ENCODE results near the gene PTPRC. TPM values are rescaled to one million over a fixed set of nuclear protein-coding genes. Genes with fewer than 3 reads are reported as not detected.

The PTPRC gene
- total RNA-seq, 1 experiment from 2014 or later = 1.4 TPM

DNA sequence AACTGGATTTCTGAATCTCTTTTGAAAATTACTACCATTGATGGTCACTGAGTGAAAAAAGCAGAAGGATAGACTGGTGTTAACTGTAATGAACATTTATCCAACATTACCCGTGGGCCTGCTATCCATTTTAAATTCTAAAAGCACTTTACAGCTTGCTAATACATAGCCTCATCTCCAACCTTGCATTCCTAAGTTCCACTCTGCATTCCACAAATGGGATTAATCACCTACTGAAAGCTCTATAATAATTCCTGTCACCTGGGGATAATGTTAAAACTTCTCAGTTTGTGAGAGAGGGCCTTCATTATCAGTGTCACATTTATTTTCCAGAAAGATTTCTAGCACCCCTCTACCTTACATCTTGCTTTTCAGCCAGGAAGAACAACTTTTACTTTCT, 38.2 kb downstream of the PTPRC start:
- BruUV-seq (replicated peaks) = no TSS peak
- Histone ChIP-seq H3K4me1 (ENCODE audit: control insufficient read depth, insufficient read depth, low read length) (peaks cover 13% of the 10 kb centered on the region), H3K4me3 (ENCODE audit: low read depth in 2 of 2, low read length in 2 of 2) (no peak overlapping the region), H3K9me3 (ENCODE audit: control insufficient read depth, insufficient read depth, low read depth, low read length) (no peaks in the 10 kb centered on the region), H3K27me3 (ENCODE audit: control insufficient read depth, insufficient read depth, low read length) (no peaks in the 10 kb centered on the region), H3K27ac (ENCODE audit: low read length) (peak overlapping the region; percentile 39; the same call in 1 of the 2 replicates), H3K36me3 (ENCODE audit: control insufficient read depth, insufficient read depth, low read length) (no peaks in the 10 kb centered on the region)
- ChIA-PET POLR2A (no interaction called here), CTCF (no interaction called here)
- intact Hi-C loops (cut with micrococcal nuclease; ENCODE audit: unreplicated experiment) (no loop called here), in situ Hi-C loops (cut with HindIII; ENCODE audit: low pct_unique_long_range_greater_than_20kb, low sequenced_read_pairs) (no loop called here)
- TF ChIP-seq SIN3A (IDR thresholded peaks at IDR 0.05; ENCODE audit: borderline replicate concordance, insufficient read depth, low read depth, low read length) = no peak
- TF ChIP-seq POLR2AphosphoS5 (IDR thresholded peaks at IDR 0.05; ENCODE audit: low read depth, low read length) = no peak
- TF ChIP-seq, protein P1, sequence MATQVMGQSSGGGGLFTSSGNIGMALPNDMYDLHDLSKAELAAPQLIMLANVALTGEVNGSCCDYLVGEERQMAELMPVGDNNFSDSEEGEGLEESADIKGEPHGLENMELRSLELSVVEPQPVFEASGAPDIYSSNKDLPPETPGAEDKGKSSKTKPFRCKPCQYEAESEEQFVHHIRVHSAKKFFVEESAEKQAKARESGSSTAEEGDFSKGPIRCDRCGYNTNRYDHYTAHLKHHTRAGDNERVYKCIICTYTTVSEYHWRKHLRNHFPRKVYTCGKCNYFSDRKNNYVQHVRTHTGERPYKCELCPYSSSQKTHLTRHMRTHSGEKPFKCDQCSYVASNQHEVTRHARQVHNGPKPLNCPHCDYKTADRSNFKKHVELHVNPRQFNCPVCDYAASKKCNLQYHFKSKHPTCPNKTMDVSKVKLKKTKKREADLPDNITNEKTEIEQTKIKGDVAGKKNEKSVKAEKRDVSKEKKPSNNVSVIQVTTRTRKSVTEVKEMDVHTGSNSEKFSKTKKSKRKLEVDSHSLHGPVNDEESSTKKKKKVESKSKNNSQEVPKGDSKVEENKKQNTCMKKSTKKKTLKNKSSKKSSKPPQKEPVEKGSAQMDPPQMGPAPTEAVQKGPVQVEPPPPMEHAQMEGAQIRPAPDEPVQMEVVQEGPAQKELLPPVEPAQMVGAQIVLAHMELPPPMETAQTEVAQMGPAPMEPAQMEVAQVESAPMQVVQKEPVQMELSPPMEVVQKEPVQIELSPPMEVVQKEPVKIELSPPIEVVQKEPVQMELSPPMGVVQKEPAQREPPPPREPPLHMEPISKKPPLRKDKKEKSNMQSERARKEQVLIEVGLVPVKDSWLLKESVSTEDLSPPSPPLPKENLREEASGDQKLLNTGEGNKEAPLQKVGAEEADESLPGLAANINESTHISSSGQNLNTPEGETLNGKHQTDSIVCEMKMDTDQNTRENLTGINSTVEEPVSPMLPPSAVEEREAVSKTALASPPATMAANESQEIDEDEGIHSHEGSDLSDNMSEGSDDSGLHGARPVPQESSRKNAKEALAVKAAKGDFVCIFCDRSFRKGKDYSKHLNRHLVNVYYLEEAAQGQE (IDR thresholded peaks at IDR 0.05; ENCODE audit: insufficient read depth in 1 of 2, low read depth in 2 of 2, low read length in 1 of 2) = no peak
- no peak for TF ChIP-seq TCF7L2 (IDR thresholded peaks at IDR 0.05; ENCODE audit: low read depth, low read length)
- TF ChIP-seq, protein P2, sequence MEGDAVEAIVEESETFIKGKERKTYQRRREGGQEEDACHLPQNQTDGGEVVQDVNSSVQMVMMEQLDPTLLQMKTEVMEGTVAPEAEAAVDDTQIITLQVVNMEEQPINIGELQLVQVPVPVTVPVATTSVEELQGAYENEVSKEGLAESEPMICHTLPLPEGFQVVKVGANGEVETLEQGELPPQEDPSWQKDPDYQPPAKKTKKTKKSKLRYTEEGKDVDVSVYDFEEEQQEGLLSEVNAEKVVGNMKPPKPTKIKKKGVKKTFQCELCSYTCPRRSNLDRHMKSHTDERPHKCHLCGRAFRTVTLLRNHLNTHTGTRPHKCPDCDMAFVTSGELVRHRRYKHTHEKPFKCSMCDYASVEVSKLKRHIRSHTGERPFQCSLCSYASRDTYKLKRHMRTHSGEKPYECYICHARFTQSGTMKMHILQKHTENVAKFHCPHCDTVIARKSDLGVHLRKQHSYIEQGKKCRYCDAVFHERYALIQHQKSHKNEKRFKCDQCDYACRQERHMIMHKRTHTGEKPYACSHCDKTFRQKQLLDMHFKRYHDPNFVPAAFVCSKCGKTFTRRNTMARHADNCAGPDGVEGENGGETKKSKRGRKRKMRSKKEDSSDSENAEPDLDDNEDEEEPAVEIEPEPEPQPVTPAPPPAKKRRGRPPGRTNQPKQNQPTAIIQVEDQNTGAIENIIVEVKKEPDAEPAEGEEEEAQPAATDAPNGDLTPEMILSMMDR (IDR thresholded peaks at IDR 0.05) = no peak
- ATAC-seq (no peak), DNase-seq (ENCODE audit: low read depth, low spot score) (no peak)

DNA sequence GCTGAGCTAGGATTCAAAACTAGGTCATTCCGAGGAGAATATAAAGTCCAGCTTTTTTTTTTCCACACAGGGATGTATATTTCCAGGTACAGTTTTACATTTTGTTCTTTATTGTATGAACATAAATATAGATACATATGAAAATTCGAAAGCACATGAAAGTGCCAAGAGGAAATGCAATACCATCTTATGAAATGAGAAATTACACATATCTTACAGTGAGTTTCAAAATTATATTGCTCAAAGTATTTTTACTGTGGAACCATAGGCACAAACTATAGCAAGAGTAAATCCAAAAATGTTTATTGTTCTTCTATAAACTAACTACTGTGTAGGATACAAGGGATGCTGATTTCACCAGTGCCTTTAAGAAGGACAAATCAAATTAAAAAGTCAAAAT, 39.0 kb downstream of the PTPRC start:
- DNase-seq (ENCODE audit: low read depth, low spot score) (no peak), ATAC-seq (no peak)
- POLR2A ChIA-PET = no interaction called here
- TF ChIP-seq POLR2AphosphoS5 (IDR thresholded peaks at IDR 0.05; ENCODE audit: low read depth, low read length) (no peak), SIN3A (IDR thresholded peaks at IDR 0.05; ENCODE audit: borderline replicate concordance, insufficient read depth, low read depth, low read length) (no peak), TCF7L2 (IDR thresholded peaks at IDR 0.05; ENCODE audit: low read depth, low read length) (no peak)
- TF ChIP-seq, protein P2 (IDR thresholded peaks at IDR 0.05) = no peak
- TF ChIP-seq, protein P1 (IDR thresholded peaks at IDR 0.05; ENCODE audit: insufficient read depth in 1 of 2, low read depth in 2 of 2, low read length in 1 of 2) = no peak
- Histone ChIP-seq H3K36me3 (ENCODE audit: control insufficient read depth, insufficient read depth, low read length) (no peaks in the 10 kb centered on the region), H3K27me3 (ENCODE audit: control insufficient read depth, insufficient read depth, low read length) (no peaks in the 10 kb centered on the region), H3K4me3 (ENCODE audit: low read depth in 2 of 2, low read length in 2 of 2) (no peak overlapping the region), H3K9me3 (ENCODE audit: control insufficient read depth, insufficient read depth, low read depth, low read length) (no peaks in the 10 kb centered on the region), H3K4me1 (ENCODE audit: control insufficient read depth, insufficient read depth, low read length) (peaks cover 15% of the 10 kb centered on the region), H3K27ac (ENCODE audit: low read length) (no peak overlapping the region; the same call in 1 of the 2 replicates)
- in situ Hi-C loops (cut with HindIII; ENCODE audit: low pct_unique_long_range_greater_than_20kb, low sequenced_read_pairs) (no loop called here), intact Hi-C loops (cut with micrococcal nuclease; ENCODE audit: unreplicated experiment) (no loop called here)
- BruUV-seq (replicated peaks) = no TSS peak
- CTCF ChIA-PET = no interaction called here
